GM19467 (cell line): ENCODE results near the gene GABBR1.

Source experiments
- ATAC-seq: cut with Tn5 transposase; IDR thresholded peaks from one replicate; pipeline ENCODE4 v1.9.1; 2021; ENCODE audit warnings: mild to moderate bottlenecking, moderate library complexity; ENCODE audit not compliant: unreplicated experiment

GABBR1 gene

GRCh38 chr6:29655658-29656057 lies 22.7 kb upstream of the GABBR1 start:
- ATAC-seq, result no peak

DNA sequence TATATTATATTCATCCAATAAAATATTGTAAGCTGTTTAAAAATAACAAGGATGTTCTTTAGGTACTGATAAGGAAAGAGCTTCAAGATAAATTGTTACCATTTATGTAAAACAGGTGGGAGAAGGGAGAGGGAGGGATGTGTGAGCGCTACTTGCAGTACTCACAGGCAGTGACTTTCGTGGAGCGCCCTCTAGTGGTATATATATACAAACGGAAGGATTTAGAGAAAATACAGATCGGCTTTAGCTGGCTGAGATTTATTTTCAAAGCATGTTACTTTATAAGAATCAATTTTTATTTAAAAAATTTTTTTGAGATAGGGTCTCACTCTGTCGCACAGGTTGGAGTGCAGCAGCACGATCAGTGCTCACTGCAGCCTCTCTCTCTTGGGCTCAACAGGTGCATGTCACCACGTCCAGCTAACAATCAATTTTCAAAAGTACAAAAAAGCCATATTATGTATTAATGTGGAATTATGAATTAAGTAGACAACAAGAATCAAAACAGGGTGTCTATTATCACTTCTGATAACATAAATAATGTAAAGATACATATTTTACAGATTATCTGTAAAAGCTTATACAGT lies 20.6 kb upstream of the GABBR1 start:
- no peak for ATAC-seq

DNA sequence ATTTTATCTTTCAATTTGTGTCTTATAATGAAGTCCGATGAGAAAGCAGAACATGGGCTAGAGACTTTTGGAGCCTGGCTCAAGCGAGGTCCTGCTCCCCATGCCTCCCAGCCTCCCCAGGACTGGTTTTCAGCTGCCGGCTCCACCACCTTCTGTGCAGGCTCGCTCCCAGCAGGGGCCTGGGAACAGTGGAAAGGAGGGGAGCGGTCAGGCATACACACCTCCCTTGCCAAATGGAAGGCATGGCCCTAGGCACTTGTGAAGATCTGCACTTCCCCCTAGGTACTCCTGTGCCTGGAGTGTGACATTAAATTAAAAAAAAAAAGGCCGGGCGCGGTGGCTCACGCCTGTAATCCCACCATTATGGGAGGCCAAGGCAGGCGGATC lies 19.2 kb upstream of the GABBR1 start:
- no peak for ATAC-seq

DNA sequence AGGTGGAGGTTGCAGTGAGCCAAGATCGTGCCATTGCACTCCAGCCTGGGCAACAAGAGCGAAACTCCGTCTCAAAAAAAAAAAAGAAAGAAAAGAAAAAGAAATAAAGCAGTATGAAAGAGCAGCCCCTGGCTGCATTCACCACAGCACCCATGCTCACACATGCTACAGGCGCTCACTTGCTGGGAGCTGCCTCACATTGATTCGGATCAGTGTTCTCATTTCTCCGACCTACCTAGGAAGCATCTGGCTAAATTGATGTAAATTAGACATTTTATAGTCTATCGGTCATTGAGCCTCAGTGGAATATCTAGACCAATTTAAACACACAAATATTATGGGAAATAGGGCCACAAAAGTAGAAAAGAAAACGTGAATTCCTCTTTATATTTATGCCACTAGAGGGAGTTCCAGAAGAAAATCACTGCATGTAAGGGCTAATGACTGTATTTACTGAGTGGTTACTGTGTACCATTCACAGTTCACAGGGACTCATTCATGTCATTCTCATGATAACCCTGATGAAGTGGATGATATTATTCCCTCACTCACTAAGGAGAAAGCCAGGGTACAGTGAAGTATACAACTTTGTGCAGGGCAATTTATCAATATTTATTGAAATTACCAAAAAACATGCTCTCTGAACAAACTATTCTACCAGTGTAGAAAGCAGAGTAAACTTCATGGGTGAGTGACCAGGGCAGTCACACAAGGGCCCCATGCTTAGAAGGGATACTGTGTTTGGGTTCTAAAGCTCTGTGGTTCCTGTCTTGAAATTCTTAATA lies 18.6 kb upstream of the GABBR1 start:
- no peak for ATAC-seq

GRCh38 chr6:29649701-29650673 lies 17.0 kb upstream of the GABBR1 start:
- ATAC-seq, result peak; percentile 95

DNA sequence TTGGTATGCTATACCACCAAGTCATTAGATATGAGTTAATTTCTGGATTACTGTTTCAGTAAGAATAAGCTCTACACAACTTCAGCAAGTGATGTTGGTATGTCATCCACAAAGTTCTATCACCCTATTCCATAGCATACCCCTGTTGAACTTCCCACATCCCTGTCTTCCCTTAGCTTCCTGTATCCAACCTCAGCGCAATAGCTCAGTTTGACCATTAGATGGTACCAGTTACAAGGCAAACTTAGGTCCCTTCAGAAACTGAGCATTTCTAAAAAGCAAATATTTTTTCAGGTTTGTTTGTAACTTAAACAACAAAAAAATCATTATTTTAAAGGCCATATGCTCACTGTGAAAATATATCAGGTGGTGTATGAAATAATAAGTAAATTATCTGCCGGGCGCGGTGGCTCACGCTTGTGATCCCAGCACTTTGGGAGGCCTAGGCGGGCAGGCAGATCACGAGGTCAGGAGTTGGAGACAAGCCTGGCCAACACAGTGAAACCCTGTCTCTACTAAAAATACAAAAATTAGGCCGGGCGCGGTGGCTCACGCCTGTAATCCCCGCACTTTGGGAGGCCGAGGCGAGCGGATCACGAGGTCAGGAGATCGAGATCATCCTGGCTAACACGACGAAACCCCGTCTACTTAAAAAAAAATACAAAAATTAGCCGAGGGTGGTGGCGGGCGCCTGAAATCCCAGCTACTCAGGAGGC lies 15.1 kb upstream of the GABBR1 start:
- ATAC-seq, result no peak

DNA sequence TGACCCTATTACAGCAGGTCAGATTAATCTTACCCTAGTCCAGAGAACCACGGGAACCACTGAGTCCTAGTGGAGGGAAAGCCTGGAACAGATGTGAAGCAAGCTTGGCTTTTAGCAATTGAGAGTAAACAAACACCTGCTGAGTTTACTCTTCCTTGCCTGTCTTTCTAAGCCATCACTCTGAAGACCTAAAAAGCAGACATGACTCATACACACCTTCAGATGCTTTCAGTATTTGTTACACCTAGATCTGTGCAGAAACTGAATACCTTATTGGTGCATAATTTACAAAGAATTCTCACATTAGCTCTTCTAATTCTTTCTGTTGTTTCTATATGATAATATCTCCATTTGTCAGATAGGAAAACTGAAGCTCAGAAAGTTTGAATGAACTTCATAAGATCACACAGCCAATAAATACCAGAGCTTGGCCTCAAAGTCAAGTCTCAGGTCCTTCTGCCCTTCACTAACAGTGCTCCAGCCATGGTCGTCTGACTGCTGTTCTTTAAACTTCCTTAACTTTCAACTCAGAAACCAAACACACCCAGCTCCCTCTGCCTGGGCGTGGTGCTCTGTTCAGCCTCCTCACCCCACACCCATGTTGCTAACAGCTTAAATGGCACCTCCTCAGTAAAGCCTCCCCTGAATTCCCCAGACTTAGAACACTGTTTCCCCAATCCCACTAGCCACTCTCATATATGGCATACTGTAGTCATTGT lies 8.6 kb upstream of the GABBR1 start:
- no peak for ATAC-seq

DNA sequence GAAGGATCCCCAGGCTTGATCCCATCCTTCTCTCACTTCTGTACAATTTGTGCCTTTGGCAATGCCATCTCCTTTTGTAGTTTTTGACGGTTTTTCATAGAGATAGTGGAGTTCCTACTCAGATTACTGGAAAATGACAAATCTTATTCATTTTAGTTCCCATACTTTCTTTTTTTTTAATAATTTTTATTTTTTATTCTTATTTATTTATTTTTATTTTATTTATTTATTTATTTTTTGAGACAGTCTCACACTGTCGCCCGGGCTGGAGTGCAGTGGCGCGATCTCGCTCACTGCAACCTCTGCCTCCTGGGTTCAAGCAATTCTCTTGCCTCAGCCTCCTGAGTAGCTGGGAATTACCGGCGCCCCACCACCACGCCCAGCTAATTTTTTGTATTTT lies 4.3 kb upstream of the GABBR1 start:
- no peak for ATAC-seq

- ATAC-seq, result no peak
Observed at GRCh38 chr6:29633534-29633905, 537 bp upstream of the GABBR1 start.

- ATAC-seq, result peak; percentile 10
Observed at GRCh38 chr6:29631860-29632731, 887 bp downstream of the GABBR1 start.

DNA sequence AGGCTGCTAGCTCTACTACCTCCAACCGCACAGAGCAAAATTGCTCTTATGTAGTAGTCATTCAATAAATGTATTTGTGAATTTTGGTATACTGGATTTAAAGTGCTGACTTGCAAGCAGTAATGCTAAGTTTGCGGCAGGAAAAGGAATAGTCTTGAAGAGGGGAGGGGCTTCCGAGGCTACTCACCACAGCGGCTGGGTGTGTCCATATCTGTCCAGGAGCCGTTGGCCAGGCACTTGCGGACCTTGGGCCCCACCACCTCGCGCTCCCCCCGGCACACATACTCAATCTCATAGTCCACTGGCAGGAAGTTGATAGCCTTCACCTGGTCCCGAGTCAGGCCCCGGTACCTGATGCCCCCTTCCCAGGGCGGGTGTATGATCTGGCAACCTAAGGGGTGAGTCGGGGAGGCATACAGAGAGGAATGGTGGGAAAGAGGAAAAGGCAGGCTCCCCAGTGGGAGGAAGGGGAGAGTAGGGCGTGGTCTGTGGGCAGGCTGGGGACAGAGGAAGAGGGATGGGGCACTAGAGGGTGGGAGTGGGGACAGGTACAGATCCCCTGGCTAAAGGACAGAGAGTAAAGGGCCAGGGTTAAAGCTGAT lies 1.7 kb downstream of the GABBR1 start:
- no peak for ATAC-seq

GRCh38 chr6:29630315-29630714 lies 2.7 kb downstream of the GABBR1 start:
- ATAC-seq, result no peak

DNA sequence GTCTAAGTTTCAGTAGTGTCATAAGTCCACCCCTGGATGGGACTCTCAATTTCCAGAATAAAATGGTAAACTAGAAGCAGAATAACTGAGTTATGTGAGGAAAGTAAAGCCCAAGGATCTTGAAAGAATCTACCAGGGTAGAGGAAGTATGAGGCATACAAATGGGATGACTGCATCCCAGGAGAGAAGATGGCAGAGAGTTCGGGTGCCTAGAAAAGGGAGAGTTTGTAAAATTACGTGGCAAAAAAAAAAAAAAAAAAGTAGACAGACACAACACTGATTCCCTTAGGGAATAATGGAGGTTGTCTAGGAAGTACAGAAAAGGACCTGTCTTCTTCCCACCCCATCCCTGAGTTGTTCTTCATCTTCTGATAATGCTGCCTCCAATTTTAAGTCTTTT lies 3.4 kb downstream of the GABBR1 start:
- no peak for ATAC-seq

DNA sequence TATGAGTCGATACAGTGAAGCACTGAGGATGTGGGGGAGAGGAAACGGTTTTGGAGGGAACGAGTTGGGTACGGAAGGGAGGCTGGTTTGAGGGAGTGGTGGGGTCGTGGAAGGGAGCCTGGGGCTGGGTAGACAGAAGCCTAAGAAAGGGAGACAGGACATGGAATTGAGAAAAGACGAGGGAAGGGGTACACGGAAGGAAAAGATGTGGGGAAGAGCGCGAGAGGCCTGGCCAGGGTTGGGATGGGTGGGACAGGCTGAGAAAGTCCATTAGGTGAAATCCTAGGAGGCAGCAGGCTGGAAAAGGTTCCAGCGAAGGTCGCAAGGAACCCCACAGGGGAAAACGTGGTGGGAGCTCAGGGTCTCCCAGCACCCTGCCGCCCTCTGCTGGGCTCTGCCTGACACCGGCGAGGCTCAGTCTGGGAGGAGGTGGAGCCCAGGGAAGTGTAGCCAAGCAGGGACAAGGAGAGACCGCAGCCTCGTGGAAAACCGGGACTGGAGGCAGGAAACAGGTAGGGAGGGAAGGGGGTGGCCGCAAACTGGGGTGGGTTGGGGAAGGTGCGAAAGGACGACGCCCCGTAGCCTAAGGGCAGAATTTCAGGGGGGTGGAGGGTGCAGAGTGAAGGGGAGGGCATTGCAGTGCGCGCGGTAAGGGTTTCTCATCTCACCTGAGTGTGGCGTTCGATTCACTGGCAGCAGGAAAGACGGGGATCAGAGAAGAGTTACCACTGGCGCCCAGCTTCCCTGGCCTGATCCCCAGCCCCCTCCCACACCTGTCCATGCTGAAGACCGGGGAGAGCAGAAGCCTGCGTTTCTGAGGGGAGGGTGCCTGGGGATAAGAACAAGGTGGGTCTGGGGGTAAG lies 4.3 kb downstream of the GABBR1 start:
- ATAC-seq, result no peak

GRCh38 chr6:29627755-29628418 lies 5.1 kb downstream of the GABBR1 start:
- ATAC-seq, result no peak

DNA sequence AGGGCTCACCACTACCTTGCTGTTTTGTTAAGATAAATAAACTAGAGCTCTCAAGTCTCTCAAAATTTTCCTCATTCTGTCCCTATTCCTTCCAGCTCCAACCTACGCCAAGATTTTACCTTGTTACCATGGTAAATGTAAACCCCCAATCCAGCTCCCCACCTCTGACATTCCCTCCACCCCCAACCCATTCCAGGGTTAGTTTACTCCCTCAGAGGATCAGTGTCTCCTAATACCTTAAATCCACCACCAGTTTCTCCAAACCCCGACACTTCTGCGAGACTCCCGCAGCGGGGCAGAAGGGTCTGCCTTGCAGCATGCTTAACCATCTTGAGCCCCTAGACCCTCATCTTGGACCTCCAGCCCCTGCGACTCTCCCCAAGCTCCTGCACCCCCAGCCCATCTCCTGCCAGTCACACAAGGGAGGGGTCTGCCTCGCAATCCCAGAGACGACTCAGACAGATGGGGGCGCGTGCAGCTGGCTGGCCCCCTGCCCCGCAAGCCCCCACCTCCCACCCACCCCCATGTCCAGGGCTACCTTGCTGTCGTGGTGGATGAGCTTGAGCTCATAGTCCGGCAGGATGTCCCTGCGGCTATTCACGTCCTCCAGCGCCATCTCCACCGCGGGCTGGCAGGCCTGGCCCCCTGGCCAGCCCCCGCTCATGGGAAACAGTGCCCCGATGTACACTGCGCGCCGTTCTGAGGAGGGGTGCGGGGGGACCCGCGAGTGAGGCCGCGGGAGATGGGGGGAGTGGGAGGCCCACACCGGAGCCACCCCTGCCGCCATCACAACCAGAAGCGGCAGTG lies 5.8 kb downstream of the GABBR1 start:
- no peak for ATAC-seq
